Keratinocyte (primary cell): ENCODE measurements around the gene SNTB2.

ENCODE experiments used
- CTCF ChIP-seq, 3 experiments: IDR thresholded peaks in 1 of 3; conservative IDR thresholded peaks in 1 of 3; optimal IDR thresholded peaks in 1 of 3; 2 replicates in 2 of 3; 3 replicates in 1 of 3; pipeline versions ENCODE3 to v1.5.1; 2011; ENCODE audit warnings: low read length in 3 of 3, mild to moderate bottlenecking in 3 of 3, moderate library complexity in 2 of 3, control low read depth in 1 of 3, inconsistent platforms in 1 of 3; ENCODE audit not compliant: insufficient read depth in 2 of 3; ENCODE audit errors: extremely low read depth in 1 of 3
- EZH2 ChIP-seq: IDR thresholded peaks from one replicate; pipeline ENCODE4 v1.6.1; 2012; ENCODE audit warnings: inconsistent platforms, mild to moderate bottlenecking, low read length, moderate library complexity

GRCh38 chr16:69351309-69352027, 164.5 kb downstream of the SNTB2 start, which contains the start of gene TMED6:
- TF ChIP-seq CTCF (optimal IDR thresholded peaks at IDR 0.05 in 1 of 3, IDR thresholded peaks at IDR 0.05 in 1 of 3, conservative IDR thresholded peaks at IDR 0.05 in 1 of 3; ENCODE audit: extremely low read depth in 1 of 3, insufficient read depth in 2 of 3, low read length in 3 of 3), result no peak
- no peak for TF ChIP-seq EZH2
